ENCODE data around the gene HERPUD1.
"Not testable (repeated sequence)": the region's sequence is repeated elsewhere in the genome, so short reads cannot be mapped to it uniquely, and the experiment has no call there.

HERPUD1 gene

DNA sequence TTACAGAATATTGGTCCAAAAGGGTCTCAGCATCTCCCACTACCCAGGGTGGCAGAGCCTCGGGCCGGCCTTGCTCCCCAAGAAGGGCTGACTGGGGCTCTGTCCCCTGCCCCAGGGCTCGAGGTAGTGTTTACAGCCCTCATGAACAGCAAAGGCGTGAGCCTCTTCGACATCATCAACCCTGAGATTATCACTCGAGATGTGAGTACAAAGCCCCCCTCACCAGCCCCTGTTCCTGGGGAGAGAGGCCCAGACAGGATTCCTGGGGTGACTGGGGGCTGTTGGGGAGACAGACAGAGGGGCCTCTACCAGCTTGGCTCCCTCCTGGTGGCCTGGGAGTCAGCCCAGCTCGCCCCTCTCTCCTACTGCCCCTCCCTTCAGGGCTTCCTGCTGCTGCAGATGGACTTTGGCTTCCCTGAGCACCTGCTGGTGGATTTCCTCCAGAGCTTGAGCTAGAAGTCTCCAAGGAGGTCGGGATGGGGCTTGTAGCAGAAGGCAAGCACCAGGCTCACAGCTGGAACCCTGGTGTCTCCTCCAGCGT lies 51.3 kb downstream of the HERPUD1 start:
- no peak for DNase-seq

DNA sequence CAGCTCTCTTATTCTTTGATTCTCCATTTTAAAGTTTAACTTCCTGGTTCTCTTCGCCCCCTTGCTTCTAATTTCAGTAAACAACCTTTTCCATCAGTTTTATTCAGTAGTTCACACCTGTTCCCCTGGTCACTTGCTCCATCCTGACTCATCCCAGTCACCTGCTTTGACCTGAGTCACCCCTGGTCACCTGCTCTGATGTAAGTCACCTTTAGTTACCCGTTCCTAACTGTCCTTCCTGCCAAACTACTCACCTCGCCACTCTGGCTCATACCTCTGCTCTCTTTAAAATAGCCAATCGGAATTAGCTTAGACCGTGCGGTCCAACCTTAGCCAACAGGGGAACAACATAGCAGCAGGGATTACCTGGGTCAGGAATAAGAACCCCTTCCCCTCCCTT lies 52.7 kb downstream of the HERPUD1 start:
- DNase-seq: no peak

DNA sequence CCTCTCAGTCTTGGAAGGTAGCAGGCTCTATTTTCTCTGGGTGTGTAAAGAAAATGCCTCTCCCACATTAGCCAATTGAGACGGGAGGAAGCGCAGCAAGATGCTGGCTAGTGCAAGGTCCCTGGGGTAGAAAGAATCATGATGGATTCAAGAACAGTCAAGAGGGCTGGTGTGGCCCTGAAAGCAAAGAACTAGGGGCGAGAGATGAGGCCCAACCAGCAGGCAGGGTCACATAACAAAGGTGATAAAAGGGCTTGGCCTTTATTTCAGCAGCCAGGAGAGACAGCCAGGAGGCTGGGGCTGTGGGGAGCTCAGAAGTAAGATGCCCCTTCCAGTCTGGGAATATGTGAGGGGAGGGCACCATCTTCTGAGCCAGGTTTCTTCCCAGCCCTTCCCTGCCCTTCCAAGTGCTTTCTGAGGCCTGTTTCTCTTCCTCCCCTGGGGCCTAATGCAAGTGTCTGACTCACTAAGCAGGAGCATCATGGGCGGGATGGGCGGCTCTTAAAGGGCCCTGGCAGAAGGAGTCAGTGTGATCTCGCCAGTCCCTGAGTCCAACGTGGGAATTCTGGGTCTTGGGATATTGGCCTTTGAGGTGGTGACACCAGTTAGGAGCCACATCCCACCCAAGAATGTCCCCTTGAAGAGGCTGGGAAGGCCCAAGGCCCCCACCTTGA lies 53.5 kb downstream of the HERPUD1 start:
- DNase-seq: no peak

DNA sequence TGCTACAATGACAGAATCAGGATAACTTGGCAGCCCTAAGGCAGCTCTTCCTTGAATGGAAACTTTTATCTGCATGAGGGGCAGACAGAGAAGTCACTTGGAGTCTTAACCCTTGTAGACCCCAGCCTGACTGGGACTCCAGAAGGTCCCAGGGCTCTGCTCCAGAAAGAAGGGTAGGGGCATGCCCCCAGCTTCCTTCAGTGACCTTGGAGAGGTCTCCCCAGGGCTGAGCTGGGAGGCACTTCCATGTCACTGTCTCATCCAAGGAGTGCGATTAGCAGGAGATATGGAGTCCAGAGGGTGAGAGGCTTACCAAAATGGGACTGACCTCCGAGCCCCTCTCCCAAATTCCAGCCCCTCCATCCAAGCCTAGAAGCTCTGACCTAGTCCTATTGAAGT lies 54.0 kb downstream of the HERPUD1 start:
- no peak for DNase-seq

DNA sequence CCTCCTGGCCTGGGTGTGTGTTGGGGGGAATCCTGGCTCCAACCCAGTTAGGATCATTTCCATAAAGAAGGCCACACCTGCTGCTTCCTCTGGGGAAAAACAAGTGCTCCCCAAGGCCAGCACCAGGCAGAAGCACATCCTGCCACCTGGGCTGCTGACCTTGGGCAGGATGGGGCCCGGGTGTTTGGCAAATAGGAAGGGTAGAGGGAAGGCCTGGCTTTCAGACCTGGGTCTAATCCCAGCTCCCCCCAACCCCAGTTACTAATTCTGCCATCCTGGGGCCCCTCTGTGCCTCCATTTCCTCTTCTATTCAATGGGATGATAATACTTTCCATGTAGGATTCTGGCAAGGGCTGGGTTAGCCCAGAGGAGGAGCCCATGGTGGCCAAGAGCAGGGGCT lies 54.4 kb downstream of the HERPUD1 start:
- DNase-seq: no peak

DNA sequence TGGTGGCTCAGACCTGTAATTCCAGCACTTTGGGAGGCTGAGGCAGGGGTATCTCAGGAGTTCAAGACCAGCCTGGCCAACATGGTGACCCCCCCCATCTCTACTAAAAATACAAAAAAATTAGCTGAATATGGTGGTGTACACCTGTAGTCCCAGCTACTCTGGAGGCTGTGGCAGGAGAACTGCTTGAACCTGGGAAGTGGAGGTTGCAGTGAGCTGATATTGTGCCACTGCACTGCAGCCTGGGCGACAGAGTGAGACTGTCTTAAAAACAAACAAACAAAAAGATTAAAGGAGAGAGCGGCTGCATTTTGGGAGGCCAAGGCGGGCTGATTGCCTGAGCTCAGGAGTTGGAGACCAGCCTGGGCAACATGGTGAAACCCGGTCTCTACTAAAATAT lies 55.0 kb downstream of the HERPUD1 start:
- not testable (repeated sequence) for DNase-seq

DNA sequence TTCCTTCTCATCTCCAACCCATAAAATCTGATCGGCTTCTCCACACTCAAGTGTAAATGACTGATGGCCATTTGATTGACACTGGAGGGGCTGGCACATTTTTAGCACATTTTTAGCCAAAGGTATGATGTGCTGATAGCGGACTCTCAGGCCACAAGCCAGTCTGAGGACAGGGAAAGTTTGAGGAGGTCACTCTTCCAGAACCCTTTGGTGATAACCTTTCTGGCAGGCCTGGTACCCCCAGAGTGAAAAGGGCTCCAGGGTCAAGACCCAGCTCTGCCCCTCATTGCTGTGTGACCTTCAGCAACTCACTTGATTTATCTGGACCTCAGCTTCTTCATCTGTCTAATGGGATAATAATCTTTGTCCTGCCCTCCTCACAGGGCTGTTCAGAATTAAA lies 55.8 kb downstream of the HERPUD1 start:
- DNase-seq: no peak

DNA sequence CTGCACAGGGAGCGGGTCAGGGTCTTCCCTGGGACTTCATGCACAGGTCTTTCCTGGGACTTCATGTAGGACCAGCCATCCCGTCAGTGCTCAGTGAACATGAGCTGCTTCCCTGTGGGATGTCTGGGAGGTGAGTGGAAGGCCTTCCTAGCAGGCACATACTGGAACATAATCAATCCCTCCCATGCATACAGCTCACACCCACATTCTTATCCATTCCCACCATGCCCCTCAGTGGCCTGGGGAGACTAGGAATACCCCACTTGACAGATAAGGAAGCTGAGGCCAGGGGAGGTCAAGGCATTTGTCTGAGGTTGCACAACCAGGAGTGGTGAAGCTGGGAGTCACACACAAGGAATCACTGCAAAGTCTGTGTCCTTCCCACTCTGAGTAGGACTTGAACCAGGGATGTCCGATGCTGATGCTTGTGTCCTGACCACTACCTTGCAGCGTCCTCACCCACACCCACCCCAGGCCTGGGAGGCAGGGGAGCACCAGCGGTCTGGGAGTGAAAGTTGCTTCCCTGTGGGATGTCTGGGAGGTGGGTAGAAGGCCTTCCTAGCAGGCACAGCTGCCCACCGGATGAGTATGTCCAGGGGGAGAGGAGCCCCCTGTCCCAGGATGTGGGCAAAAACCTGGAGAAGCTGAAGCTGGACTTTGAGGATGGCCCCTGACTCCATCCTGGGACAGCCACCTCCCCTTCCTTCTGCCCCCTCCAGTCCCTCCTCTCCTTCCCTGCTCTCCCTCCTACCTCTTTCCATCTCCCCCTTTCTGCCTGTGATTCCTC lies 56.4 kb downstream of the HERPUD1 start:
- no peak for DNase-seq

DNA sequence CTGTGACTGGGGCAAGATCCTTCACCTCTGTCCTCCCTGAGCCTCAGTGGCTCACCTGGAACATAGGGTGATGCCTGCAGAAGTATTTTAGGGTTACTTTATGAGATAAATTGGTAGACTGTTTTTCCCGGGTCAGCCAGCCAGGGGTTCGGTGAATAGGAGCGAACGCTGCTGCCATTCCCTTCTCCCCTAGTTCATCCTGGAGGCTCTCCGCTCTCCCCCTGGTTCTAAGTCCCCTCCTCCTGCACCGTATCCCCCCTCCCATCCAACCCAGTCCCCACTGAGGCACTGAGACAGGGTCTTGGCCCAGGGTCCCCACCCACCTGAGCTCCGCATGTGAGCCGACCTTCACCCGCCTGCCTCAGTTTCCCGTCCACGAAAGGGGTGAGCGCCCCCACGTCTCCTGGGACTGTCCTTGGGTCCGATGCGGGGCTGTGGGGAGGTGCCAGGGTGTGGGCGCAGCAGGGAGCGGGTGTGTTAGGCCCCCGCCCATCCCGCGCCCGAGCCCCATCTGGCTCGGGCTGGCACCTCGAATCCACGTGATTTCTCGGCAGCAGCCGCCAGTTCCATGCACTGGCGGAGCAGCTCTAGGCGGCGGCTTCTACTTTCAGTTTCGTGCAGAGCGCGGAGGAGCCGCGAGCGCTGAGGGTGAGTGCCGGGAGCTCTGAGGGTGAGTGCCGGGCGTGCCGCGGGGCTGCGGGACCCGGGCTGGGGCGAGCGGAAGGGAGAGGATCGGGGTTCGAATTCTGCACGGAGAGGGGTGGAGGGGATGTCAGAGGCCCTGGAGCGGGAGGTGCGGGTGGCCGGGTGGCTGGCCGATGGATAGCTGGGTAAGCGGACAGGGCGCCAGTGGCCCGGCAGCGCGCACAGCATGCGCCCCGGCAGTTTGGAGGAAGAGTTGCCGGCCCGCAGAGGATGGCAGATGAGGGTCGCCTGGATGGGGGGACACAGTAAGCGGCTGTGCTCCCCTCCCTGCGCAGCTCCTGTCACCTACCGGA lies 57.3 kb downstream of the HERPUD1 start, which contains the start of gene NLRC5:
Gene NLRC5 (plus strand): TSS at position 610 of the 998 bp plus-strand sequence. CDS start 31,156 bp downstream, outside the sequence.
- DNase-seq: peak; percentile 27

DNA sequence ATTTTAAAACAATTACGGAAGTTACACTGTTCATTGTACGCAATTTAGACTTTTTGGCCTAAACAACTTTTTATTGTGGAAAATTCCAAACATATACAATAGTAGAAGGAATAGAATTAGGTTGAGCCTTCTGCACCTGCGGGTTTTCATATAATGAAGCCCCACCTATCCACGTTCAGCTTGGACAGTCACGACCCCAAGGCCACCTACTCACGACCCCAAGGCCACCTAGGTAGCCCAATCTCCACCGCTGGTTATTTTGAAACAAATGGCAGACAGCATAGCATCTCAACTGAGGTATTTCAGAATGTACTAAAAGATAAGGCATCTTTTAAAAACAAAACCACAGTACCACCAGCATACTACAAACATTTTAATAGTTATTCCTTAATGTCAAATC lies 58.0 kb downstream of the HERPUD1 start:
- no peak for DNase-seq

DNA sequence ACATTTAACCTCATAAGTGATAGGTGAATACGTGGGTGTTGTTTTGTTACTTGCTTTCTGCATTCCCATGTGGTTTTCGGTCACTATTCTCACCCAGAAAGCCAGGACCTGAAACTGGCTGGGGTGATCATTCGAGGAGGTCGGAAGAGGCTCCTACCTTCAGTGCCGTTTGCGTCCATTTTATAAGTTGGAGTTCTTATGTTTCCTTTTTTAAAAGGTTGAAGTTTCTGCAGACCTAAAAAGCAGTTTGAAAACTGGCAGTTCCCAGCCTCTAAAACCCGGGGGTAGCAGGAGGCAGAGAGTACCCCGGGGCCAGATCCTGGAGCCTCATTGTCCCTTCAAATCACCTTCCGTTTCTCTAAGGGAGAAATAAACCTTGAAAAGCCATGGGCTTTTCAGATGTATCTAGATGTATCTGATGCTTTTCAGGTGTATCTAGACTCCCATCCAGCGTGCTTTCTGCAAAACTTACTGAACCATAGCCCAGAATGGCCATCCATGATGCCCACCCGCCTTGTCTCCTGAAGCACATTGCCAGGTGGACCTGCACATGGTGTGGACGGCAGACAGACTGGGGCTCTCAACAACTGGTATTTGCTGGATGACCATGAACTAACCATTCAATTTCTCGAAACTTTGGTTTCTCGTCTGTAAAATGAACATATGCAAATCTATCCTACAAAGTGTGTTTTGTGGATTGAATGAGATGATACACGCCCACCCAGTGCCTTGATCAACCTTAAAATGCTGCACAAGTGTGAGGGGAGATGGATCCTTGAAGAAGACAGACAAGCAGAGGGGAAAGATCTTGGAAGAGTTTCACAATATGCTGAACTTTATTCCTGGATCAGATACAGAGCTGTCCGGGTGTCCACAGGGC lies 58.7 kb downstream of the HERPUD1 start:
- no peak for DNase-seq

DNA sequence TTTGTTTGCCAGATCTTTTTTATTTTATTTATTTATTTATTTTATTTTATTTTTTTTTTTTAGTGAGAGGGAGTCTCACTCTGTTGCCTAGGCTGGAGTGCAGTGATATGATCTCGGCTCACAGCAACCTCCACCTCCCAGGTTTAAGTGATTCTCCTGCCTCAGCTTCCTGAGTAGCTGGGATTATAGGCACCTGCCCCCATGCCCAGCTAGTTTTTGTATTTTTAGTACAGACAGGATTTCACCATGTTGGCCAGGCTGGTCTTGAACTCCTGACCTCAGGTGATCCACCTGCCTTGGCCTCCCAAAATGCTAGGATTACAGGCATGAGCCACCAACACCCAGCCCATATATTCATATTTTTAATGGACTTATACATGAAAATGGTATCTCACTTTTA lies 60.5 kb downstream of the HERPUD1 start:
- not testable (repeated sequence) for DNase-seq

DNA sequence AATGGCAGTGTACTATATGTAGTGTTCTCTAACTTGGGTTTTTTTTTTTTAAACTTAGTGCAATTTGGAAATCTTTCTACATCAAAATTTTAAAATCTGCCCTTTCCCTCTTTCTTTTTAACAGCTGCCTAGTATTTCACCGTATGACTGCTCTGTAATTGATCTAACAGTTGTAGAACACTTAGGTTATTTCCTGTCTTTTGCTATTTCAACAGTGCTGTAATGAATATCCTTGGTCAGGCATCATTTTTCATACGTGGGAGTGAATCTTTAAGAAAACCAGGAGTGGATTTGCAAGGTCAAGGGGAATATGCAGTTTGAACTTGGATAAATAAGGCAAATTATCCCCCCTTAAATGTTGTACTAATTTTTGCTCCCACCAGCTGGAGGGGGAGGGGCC lies 61.3 kb downstream of the HERPUD1 start:
- DNase-seq: no peak

DNA sequence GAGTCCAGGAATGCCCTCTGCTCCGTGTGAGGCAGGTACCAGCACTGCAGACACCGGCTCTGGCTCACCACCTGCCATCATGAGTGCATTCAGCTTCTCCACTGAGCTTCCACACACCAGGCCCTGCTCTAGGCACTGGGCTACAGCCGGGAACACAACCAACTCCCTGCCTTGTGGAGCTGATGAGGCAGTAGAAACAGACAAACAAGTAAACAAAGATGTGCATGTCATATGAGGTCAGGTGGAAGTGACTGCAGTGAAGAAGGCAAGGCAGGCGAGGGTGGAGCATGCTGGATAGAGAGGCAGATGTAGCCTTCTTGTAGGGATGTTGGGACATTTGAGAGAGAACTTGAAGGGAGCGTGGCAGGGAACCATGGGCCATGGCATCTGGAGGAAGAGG lies 62.4 kb downstream of the HERPUD1 start:
- DNase-seq: no peak
